ENCODE data around the gene PDYN.

Gene PDYN

GRCh38 chr20:1973601-1974440 is 20.0 kb downstream of the PDYN start:
- no peak overlapping the region for H3K4me3 ChIP-seq (ENCODE audit: low read depth, low read length)
- TF ChIP-seq CTCF (IDR thresholded peaks at IDR 0.05; ENCODE audit: low read depth, low read length): no peak

- TF ChIP-seq CTCF (IDR thresholded peaks at IDR 0.05; ENCODE audit: low read depth, low read length): no peak
Measured at GRCh38 chr20:1971893-1972586, 21.8 kb downstream of the PDYN start.

GRCh38 chr20:1968964-1969363 is 24.9 kb downstream of the PDYN start:
- no peak for TF ChIP-seq CTCF (IDR thresholded peaks at IDR 0.05; ENCODE audit: low read depth, low read length)
- H3K4me3 ChIP-seq (ENCODE audit: low read depth, low read length): no peak overlapping the region

More at GRCh38 chr20:1971893-1972586, 21.8 kb downstream of the PDYN start:
- no peak overlapping the region for H3K4me3 ChIP-seq (ENCODE audit: low read depth, low read length)

- peak; percentile 87 for TF ChIP-seq CTCF (IDR thresholded peaks at IDR 0.05; ENCODE audit: low read depth, low read length)
- no peak overlapping the region for H3K4me3 ChIP-seq (ENCODE audit: low read depth, low read length)
Measured at GRCh38 chr20:1965520-1966351, 28.1 kb downstream of the PDYN start.

- TF ChIP-seq CTCF (IDR thresholded peaks at IDR 0.05; ENCODE audit: low read depth, low read length): 0 out of 2 replicates have a peak, but pooled peaks have one; percentile 19
- no peak overlapping the region for H3K4me3 ChIP-seq (ENCODE audit: low read depth, low read length)
Measured at GRCh38 chr20:1964659-1965405, 29.0 kb downstream of the PDYN start.

GRCh38 chr20:1964061-1964460 is 29.8 kb downstream of the PDYN start:
- TF ChIP-seq CTCF (IDR thresholded peaks at IDR 0.05; ENCODE audit: low read depth, low read length): no peak
- H3K4me3 ChIP-seq (ENCODE audit: low read depth, low read length): no peak overlapping the region
